PC-3 (cell line): ENCODE data around the gene RXRA.

Source experiments
- CTCF ChIP-seq: fragments of 300-600 bp; sonication (generic); conservative IDR thresholded peaks from 2 replicates; pipeline ENCODE4 v1.5.1; 2017; ENCODE audit warnings: antibody characterized with exemption, low read depth, mild to moderate bottlenecking, low read length
- EZH2 ChIP-seq: fragments of 300-600 bp; sonication (generic); IDR thresholded peaks from one replicate; pipeline ENCODE4 v1.6.1; 2017; ENCODE audit warnings: antibody characterized with exemption, mild to moderate bottlenecking, low read length; ENCODE audit not compliant: unreplicated experiment
- EZH2phosphoT487 ChIP-seq: fragments of 300-600 bp; sonication (generic); IDR thresholded peaks from 2 replicates; pipeline ENCODE4 v1.6.1; 2018; ENCODE audit warnings: mild to moderate bottlenecking, antibody characterized with exemption, low read length, borderline replicate concordance

GRCh38 chr9:134383148-134383547 is 56.9 kb downstream of the RXRA start:
- TF ChIP-seq CTCF (no peak), EZH2 (no peak), EZH2phosphoT487 (no peak)
